ENCODE data around the gene CDH16. TPM values are rescaled to one million over a fixed set of nuclear protein-coding genes. Genes with fewer than 3 reads are reported as not detected.

CDH16 gene
- total RNA-seq, 1 experiment from 2014 or later, result not detected

GRCh38 chr16:66891797-66892196 lies 26.9 kb downstream of the CDH16 start:
- no peak for DNase-seq (ENCODE audit: low spot score)
- BruUV-seq (replicated peaks), result no TSS peak
- Histone ChIP-seq H3K4me3 (ENCODE audit: low read depth, low read length, poor library complexity, severe bottlenecking) (no peak overlapping the region), H3K9me3 (ENCODE audit: low read depth, low read length, poor library complexity, severe bottlenecking) (no peaks in the 10 kb centered on the region), H3K27ac (ENCODE audit: low read depth, low read length, poor library complexity, severe bottlenecking) (no peak overlapping the region), H3K27me3 (replicated peaks; ENCODE audit: insufficient read depth, low read depth, low read length, poor library complexity) (no peaks in the 10 kb centered on the region), H3K4me1 (ENCODE audit: insufficient read depth, low read length, poor library complexity, severe bottlenecking) (peaks cover 6% of the 10 kb centered on the region), H3K36me3 (ENCODE audit: insufficient read depth, low read length, poor library complexity, severe bottlenecking) (peaks cover 14% of the 10 kb centered on the region)
- intact Hi-C loops (cut with micrococcal nuclease; ENCODE audit: unreplicated experiment), result loop anchor here (10.0 kb wide), 1 partner anchor 263 kb away; the partner anchor contains the start of genes B3GNT9, FBXL8 and TRADD
- ChIA-PET POLR2A (ENCODE audit: low non-redundant PET) (interaction anchor here (0.6 kb wide), 1 partner anchor 40 kb away, joined by 7 read pairs; no protein-coding TSS in a partner anchor), CTCF (interaction anchor here (0.6 kb wide), 1 partner anchor 150 kb away, joined by 12 read pairs; no protein-coding TSS in a partner anchor)
- TF ChIP-seq EZH2 (IDR thresholded peaks at IDR 0.05; ENCODE audit: borderline replicate concordance, low read depth, low read length, poor library complexity, severe bottlenecking), result no peak

GRCh38 chr16:66891360-66891759 lies 27.3 kb downstream of the CDH16 start:
- ChIA-PET CTCF (no interaction called here), POLR2A (ENCODE audit: low non-redundant PET) (no interaction called here)
- TF ChIP-seq CTCF (conservative IDR thresholded peaks at IDR 0.05; ENCODE audit: low read depth, low read length), result no peak
- TF ChIP-seq EZH2 (IDR thresholded peaks at IDR 0.05; ENCODE audit: borderline replicate concordance, low read depth, low read length, poor library complexity, severe bottlenecking), result no peak
- Histone ChIP-seq H3K9me3 (ENCODE audit: low read depth, low read length, poor library complexity, severe bottlenecking) (no peaks in the 10 kb centered on the region), H3K4me1 (ENCODE audit: insufficient read depth, low read length, poor library complexity, severe bottlenecking) (peaks cover 9% of the 10 kb centered on the region), H3K36me3 (ENCODE audit: insufficient read depth, low read length, poor library complexity, severe bottlenecking) (peaks cover 18% of the 10 kb centered on the region), H3K27ac (ENCODE audit: low read depth, low read length, poor library complexity, severe bottlenecking) (no peak overlapping the region), H3K27me3 (replicated peaks; ENCODE audit: insufficient read depth, low read depth, low read length, poor library complexity) (no peaks in the 10 kb centered on the region), H3K4me3 (ENCODE audit: low read depth, low read length, poor library complexity, severe bottlenecking) (no peak overlapping the region)
- BruUV-seq (replicated peaks), result no TSS peak
- DNase-seq (ENCODE audit: low spot score), result no peak
- intact Hi-C loops (cut with micrococcal nuclease; ENCODE audit: unreplicated experiment), result loop anchor here (10.0 kb wide), 1 partner anchor 263 kb away; the partner anchor contains the start of genes B3GNT9, FBXL8 and TRADD

GRCh38 chr16:66890799-66891198 lies 27.9 kb downstream of the CDH16 start:
- Histone ChIP-seq H3K27me3 (replicated peaks; ENCODE audit: insufficient read depth, low read depth, low read length, poor library complexity) (no peaks in the 10 kb centered on the region), H3K4me3 (ENCODE audit: low read depth, low read length, poor library complexity, severe bottlenecking) (no peak overlapping the region), H3K27ac (ENCODE audit: low read depth, low read length, poor library complexity, severe bottlenecking) (no peak overlapping the region), H3K9me3 (ENCODE audit: low read depth, low read length, poor library complexity, severe bottlenecking) (no peaks in the 10 kb centered on the region), H3K4me1 (ENCODE audit: insufficient read depth, low read length, poor library complexity, severe bottlenecking) (peaks cover 9% of the 10 kb centered on the region), H3K36me3 (ENCODE audit: insufficient read depth, low read length, poor library complexity, severe bottlenecking) (peaks cover 23% of the 10 kb centered on the region)
- ChIA-PET CTCF (no interaction called here), POLR2A (ENCODE audit: low non-redundant PET) (no interaction called here)
- DNase-seq (ENCODE audit: low spot score), result no peak
- TF ChIP-seq CTCF (conservative IDR thresholded peaks at IDR 0.05; ENCODE audit: low read depth, low read length) (no peak), EZH2 (IDR thresholded peaks at IDR 0.05; ENCODE audit: borderline replicate concordance, low read depth, low read length, poor library complexity, severe bottlenecking) (no peak)
- intact Hi-C loops (cut with micrococcal nuclease; ENCODE audit: unreplicated experiment), result loop anchor here (10.0 kb wide), 1 partner anchor 264 kb away; the partner anchor contains the start of genes B3GNT9, FBXL8 and TRADD
- BruUV-seq (replicated peaks), result no TSS peak

GRCh38 chr16:66889622-66890021 lies 29.1 kb downstream of the CDH16 start:
- ChIA-PET CTCF (no interaction called here), POLR2A (ENCODE audit: low non-redundant PET) (no interaction called here)
- H3K36me3 ChIP-seq (ENCODE audit: insufficient read depth, low read length, poor library complexity, severe bottlenecking), result peaks cover 35% of the 10 kb centered on the region
- intact Hi-C loops (cut with micrococcal nuclease; ENCODE audit: unreplicated experiment), result loop anchor here (10.0 kb wide), 1 partner anchor 265 kb away; the partner anchor contains the start of genes B3GNT9, FBXL8 and TRADD
- no TSS peak for BruUV-seq (replicated peaks)
- H3K27me3 ChIP-seq (replicated peaks; ENCODE audit: insufficient read depth, low read depth, low read length, poor library complexity), result no peaks in the 10 kb centered on the region
- H3K4me1 ChIP-seq (ENCODE audit: insufficient read depth, low read length, poor library complexity, severe bottlenecking), result peaks cover 9% of the 10 kb centered on the region
- H3K27ac ChIP-seq (ENCODE audit: low read depth, low read length, poor library complexity, severe bottlenecking), result peak overlapping the region; percentile 30
- no peaks in the 10 kb centered on the region for H3K9me3 ChIP-seq (ENCODE audit: low read depth, low read length, poor library complexity, severe bottlenecking)
- TF ChIP-seq EZH2 (IDR thresholded peaks at IDR 0.05; ENCODE audit: borderline replicate concordance, low read depth, low read length, poor library complexity, severe bottlenecking) (no peak), CTCF (conservative IDR thresholded peaks at IDR 0.05; ENCODE audit: low read depth, low read length) (no peak)
- no peak for DNase-seq (ENCODE audit: low spot score)
- H3K4me3 ChIP-seq (ENCODE audit: low read depth, low read length, poor library complexity, severe bottlenecking), result no peak overlapping the region

Data from A673 (cell line).